Mesenchymal stem cell (in vitro differentiated cells and primary cell): ENCODE data around the gene PARD3B.
A peak's percentile ranks its signal among the peaks of the same experiment; 100 is the strongest.

ENCODE experiments used
- DNase-seq: peaks from one replicate; pipeline ENCODE4 v3.0.0-alpha.2; 2013
- H2AFZ ChIP-seq: one replicate; pipeline ENCODE4 v1.6.1; 2013; ENCODE audit warnings: low read depth, mild to moderate bottlenecking, control low read depth, inconsistent platforms, low read length, moderate library complexity
- H2AK5ac ChIP-seq: 2 replicates; pipeline ENCODE4 v1.6.1; 2013; ENCODE audit warnings: low read length, moderate library complexity, mild to moderate bottlenecking, inconsistent platforms; ENCODE audit not compliant: severe bottlenecking
- H2BK120ac ChIP-seq: one replicate; pipeline ENCODE4 v1.6.1; 2013; ENCODE audit warnings: low read depth, mild to moderate bottlenecking, inconsistent platforms, low read length, moderate library complexity
- H2BK12ac ChIP-seq, 2 experiments: one replicate each; pipeline ENCODE4 v1.6.1; 2013; ENCODE audit warnings: inconsistent platforms in 2 of 2, low read length in 2 of 2, mild to moderate bottlenecking in 2 of 2, moderate library complexity in 2 of 2, control low read depth in 1 of 2
- H2BK15ac ChIP-seq: one replicate; pipeline ENCODE4 v1.6.1; 2013; ENCODE audit warnings: mild to moderate bottlenecking, low read depth, inconsistent platforms; ENCODE audit not compliant: poor library complexity, severe bottlenecking
- H2BK5ac ChIP-seq: 2 replicates; pipeline ENCODE4 v1.6.1; 2013; ENCODE audit warnings: low read depth, mild to moderate bottlenecking, low read length, control low read depth, inconsistent platforms; ENCODE audit not compliant: poor library complexity, severe bottlenecking
- H3K14ac ChIP-seq, 2 experiments: one replicate each; pipeline ENCODE4 v1.6.1; 2013; ENCODE audit warnings: inconsistent platforms in 2 of 2, low read length in 2 of 2, control low read depth in 1 of 2, mild to moderate bottlenecking in 1 of 2, moderate library complexity in 1 of 2
- H3K18ac ChIP-seq, 2 experiments: one replicate each; pipeline ENCODE4 v1.6.1; 2013; ENCODE audit warnings: inconsistent platforms in 2 of 2, low read length in 2 of 2, control low read depth in 1 of 2, low read depth in 1 of 2, mild to moderate bottlenecking in 1 of 2
- H3K23ac ChIP-seq, 2 experiments: one replicate each; pipeline ENCODE4 v1.6.1; 2013; ENCODE audit warnings: inconsistent platforms in 2 of 2, low read length in 2 of 2, mild to moderate bottlenecking in 2 of 2, moderate library complexity in 2 of 2, control low read depth in 1 of 2
- H3K27ac ChIP-seq: 2 replicates; pipeline ENCODE4 v1.5.1; 2013; ENCODE audit warnings: mild to moderate bottlenecking, moderate library complexity, low read length, control low read depth, inconsistent platforms; ENCODE audit not compliant: poor library complexity, severe bottlenecking
- H3K27me3 ChIP-seq, 2 experiments: 2 replicates each; pipeline versions ENCODE4 v1.6.1 to v1.7.0; 2013; ENCODE audit warnings: low read length in 2 of 2, mild to moderate bottlenecking in 2 of 2, moderate library complexity in 2 of 2, control low read depth in 1 of 2, inconsistent platforms in 1 of 2; ENCODE audit not compliant: control insufficient read depth in 1 of 2, insufficient read depth in 1 of 2
- H3K36me3 ChIP-seq, 2 experiments: 2 replicates each; pipeline versions ENCODE4 v1.6.1 to v1.7.0; 2013; ENCODE audit warnings: low read length in 2 of 2, control low read depth in 1 of 2, inconsistent platforms in 1 of 2, low read depth in 1 of 2, mild to moderate bottlenecking in 1 of 2; ENCODE audit not compliant: insufficient read depth in 2 of 2, control insufficient read depth in 1 of 2
- H3K4ac ChIP-seq, 2 experiments: one replicate each; pipeline ENCODE4 v1.6.1; 2013; ENCODE audit warnings: inconsistent platforms in 2 of 2, low read length in 2 of 2, mild to moderate bottlenecking in 2 of 2, moderate library complexity in 2 of 2, control low read depth in 1 of 2, low read depth in 1 of 2
- H3K4me1 ChIP-seq: 2 replicates; pipeline ENCODE4 v1.6.1; 2013; ENCODE audit warnings: low read depth, low read length, control low read depth; ENCODE audit not compliant: control insufficient read depth, insufficient read depth
- H3K4me2 ChIP-seq: 2 replicates; pipeline ENCODE4 v1.6.1; 2013; ENCODE audit warnings: low read length, mild to moderate bottlenecking, inconsistent platforms; ENCODE audit not compliant: poor library complexity, severe bottlenecking
- H3K4me3 ChIP-seq, 2 experiments: 2 replicates each; pipeline versions ENCODE4 v1.5.1 to v1.7.0; 2013; ENCODE audit warnings: low read length in 2 of 2, mild to moderate bottlenecking in 2 of 2, control low read depth in 1 of 2, low read depth in 1 of 2; ENCODE audit not compliant: insufficient read depth in 1 of 2
- H3K79me1 ChIP-seq: replicated peaks from 2 replicates; pipeline ENCODE4 v1.6.1; 2013; ENCODE audit warnings: mild to moderate bottlenecking, control low read depth, low read length, inconsistent platforms; ENCODE audit not compliant: poor library complexity, severe bottlenecking
- H3K9ac ChIP-seq: 2 replicates; pipeline ENCODE4 v1.7.0; 2013; ENCODE audit warnings: mild to moderate bottlenecking, low read length, moderate library complexity
- H3K9me3 ChIP-seq: 2 replicates; pipeline ENCODE4 v1.7.0; 2013; ENCODE audit warnings: mild to moderate bottlenecking, low read length; ENCODE audit not compliant: control insufficient read depth
- H4K8ac ChIP-seq: one replicate; pipeline ENCODE4 v1.6.1; 2013; ENCODE audit warnings: inconsistent platforms, mild to moderate bottlenecking, low read length, moderate library complexity
- H4K91ac ChIP-seq: one replicate; pipeline ENCODE4 v1.6.1; 2013; ENCODE audit warnings: mild to moderate bottlenecking, low read length, inconsistent platforms
- WGBS: methylation state at CpG from one replicate; pipeline ENCODE4 v1.1.7; 2013; ENCODE audit warnings: mixed read lengths; 5-methylcytosine and 5-hydroxymethylcytosine counted together

The PARD3B gene

DNA sequence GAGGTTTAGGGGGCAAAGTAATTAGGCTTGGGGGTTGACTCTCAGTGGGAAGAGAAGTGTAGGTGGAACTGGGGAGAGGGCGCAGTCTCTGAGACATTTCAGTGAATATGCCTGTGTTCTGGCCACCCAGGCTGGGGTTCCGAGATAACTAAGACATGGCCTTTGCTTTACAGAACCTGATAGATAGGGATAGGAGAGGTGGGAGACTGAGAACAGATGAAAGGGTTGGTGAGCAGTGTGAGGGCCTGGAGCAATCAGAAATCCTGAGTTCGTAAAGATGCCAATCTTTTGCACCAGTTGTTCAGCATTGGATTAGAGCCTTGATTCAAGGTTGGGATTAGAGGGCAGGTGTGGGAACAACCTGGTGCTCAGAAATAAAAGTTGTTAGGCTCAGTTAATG lies 15.6 kb downstream of the PARD3B start:
- Histone ChIP-seq H3K18ac (no peak overlapping the region), H2BK5ac (no peak overlapping the region), H3K79me1 (peaks cover 11% of the 10 kb centered on the region), H3K27ac (no peak overlapping the region), H3K23ac (no peak overlapping the region), H3K9me3 (no peaks in the 10 kb centered on the region), H3K27me3 (no peaks in the 10 kb centered on the region), H2BK12ac (no peak overlapping the region), H2AK5ac (no peak overlapping the region), H2AFZ (no peak overlapping the region), H3K4me1 (no peaks in the 10 kb centered on the region), H2BK120ac (no peak overlapping the region), H4K8ac (no peak overlapping the region), H3K4me2 (no peak overlapping the region), H3K4me3 (no peak overlapping the region), H3K9ac (no peak overlapping the region), H3K36me3 (no peaks in the 10 kb centered on the region), H2BK15ac (no peak overlapping the region), H3K4ac (no peak overlapping the region), H3K14ac (no peak overlapping the region), H4K91ac (no peak overlapping the region)
- 94% methylated on average over 3 of the region's 3 CpGs for WGBS
- no peak for DNase-seq

DNA sequence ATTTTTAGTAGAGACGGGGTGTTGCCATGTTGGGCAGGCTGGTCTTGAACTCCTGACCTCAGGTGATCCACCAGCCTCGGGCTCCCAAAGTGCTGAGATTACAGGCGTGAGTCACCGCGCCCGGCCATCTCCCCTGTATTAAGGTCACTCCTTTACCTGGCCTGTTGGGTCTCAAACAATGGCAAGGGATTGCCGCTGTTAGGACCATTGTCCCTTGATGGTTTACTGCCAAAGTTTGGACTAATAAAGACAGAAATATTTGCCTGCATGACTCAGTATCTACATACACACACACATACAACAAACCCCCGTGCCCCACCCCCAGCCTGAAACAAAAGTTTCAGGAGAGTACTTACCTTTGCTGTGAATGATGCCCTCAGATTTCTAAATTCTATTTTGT lies 16.5 kb downstream of the PARD3B start:
- H2AK5ac ChIP-seq, result no peak overlapping the region
- H4K8ac ChIP-seq, result no peak overlapping the region
- no peak overlapping the region for H2BK15ac ChIP-seq
- no peak overlapping the region for H3K4ac ChIP-seq
- no peak overlapping the region for H2BK120ac ChIP-seq
- no peak overlapping the region for H4K91ac ChIP-seq
- H2AFZ ChIP-seq, result no peak overlapping the region
- H3K18ac ChIP-seq, result no peak overlapping the region
- 94% methylated on average over 8 of the region's 8 CpGs for WGBS
- H3K9me3 ChIP-seq, result no peaks in the 10 kb centered on the region
- H2BK12ac ChIP-seq, result no peak overlapping the region
- no peak overlapping the region for H3K27ac ChIP-seq
- H3K4me2 ChIP-seq, result no peak overlapping the region
- no peak for DNase-seq
- H3K4me3 ChIP-seq, result no peak overlapping the region
- H3K14ac ChIP-seq, result no peak overlapping the region
- H3K36me3 ChIP-seq, result no peaks in the 10 kb centered on the region
- no peaks in the 10 kb centered on the region for H3K4me1 ChIP-seq
- no peaks in the 10 kb centered on the region for H3K27me3 ChIP-seq
- H3K23ac ChIP-seq, result no peak overlapping the region
- peak overlapping the region; percentile 97 for H3K9ac ChIP-seq
- H2BK5ac ChIP-seq, result no peak overlapping the region
- H3K79me1 ChIP-seq, result peaks cover 11% of the 10 kb centered on the region

DNA sequence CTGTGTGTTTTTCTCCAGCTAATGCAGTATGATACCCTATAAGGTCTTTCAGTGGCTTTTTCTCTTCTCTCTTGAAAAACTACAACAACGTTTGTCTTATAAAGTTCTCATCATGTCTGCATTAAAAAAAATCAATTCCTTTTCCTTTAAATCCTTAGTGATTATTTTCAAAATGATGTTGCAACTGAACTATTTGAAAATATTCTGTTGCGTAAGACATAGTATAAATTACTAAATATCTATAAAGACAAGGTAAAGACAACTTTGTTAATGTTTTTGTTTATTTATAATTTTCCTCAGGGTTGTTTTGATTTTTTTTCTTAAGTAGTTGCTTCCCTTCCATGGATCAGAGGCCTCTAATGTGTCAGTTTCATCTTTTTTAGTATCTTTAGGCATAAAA lies 21.2 kb downstream of the PARD3B start:
- no peak overlapping the region for H3K14ac ChIP-seq
- 82% methylated on average over 1 of the region's 2 CpGs for WGBS
- no peak overlapping the region for H2BK15ac ChIP-seq
- no peak overlapping the region for H2AFZ ChIP-seq
- H4K8ac ChIP-seq, result no peak overlapping the region
- H3K9ac ChIP-seq, result no peak overlapping the region
- no peaks in the 10 kb centered on the region for H3K9me3 ChIP-seq
- no peak overlapping the region for H2AK5ac ChIP-seq
- no peak overlapping the region for H4K91ac ChIP-seq
- H3K4ac ChIP-seq, result no peak overlapping the region
- H3K4me3 ChIP-seq, result no peak overlapping the region
- no peak for DNase-seq
- H3K18ac ChIP-seq, result no peak overlapping the region
- no peak overlapping the region for H3K23ac ChIP-seq
- peaks cover 6% of the 10 kb centered on the region for H3K79me1 ChIP-seq
- no peak overlapping the region for H2BK12ac ChIP-seq
- no peaks in the 10 kb centered on the region for H3K27me3 ChIP-seq
- no peak overlapping the region for H3K4me2 ChIP-seq
- H3K27ac ChIP-seq, result no peak overlapping the region
- H2BK5ac ChIP-seq, result no peak overlapping the region
- H3K4me1 ChIP-seq, result no peaks in the 10 kb centered on the region
- H2BK120ac ChIP-seq, result no peak overlapping the region
- H3K36me3 ChIP-seq, result no peaks in the 10 kb centered on the region

DNA sequence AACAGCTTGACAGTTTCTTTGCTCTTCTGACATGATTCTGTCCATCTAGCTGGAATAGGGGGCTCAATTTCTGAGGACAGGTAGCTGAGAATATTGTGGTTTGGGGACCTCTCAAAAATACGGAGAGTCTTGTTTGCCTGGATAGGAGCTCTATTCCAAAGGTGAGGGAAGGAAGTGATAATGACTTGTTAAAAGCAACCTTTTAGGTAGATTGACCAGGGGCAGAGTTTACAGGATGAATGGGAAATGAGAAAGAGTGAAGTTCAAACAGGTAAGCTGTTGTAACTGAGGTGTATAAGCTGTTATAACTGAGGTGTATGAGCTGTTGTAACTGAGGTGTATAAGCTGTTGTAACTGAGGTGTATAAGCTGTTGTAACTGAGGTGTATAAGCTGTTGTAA lies 25.1 kb downstream of the PARD3B start:
- no peak overlapping the region for H2AK5ac ChIP-seq
- H2AFZ ChIP-seq, result no peak overlapping the region
- peaks cover 10% of the 10 kb centered on the region for H3K79me1 ChIP-seq
- H2BK5ac ChIP-seq, result no peak overlapping the region
- H2BK12ac ChIP-seq, result no peak overlapping the region
- H2BK15ac ChIP-seq, result no peak overlapping the region
- no peaks in the 10 kb centered on the region for H3K4me1 ChIP-seq
- no peak overlapping the region for H3K4ac ChIP-seq
- no peak overlapping the region for H4K91ac ChIP-seq
- H3K14ac ChIP-seq, result no peak overlapping the region
- 87% methylated on average over 1 of the region's 1 CpG for WGBS
- H3K27ac ChIP-seq, result no peak overlapping the region
- no peaks in the 10 kb centered on the region for H3K27me3 ChIP-seq
- no peak overlapping the region for H3K9ac ChIP-seq
- H4K8ac ChIP-seq, result no peak overlapping the region
- H3K36me3 ChIP-seq, result no peaks in the 10 kb centered on the region
- no peak overlapping the region for H3K4me2 ChIP-seq
- no peaks in the 10 kb centered on the region for H3K9me3 ChIP-seq
- H3K18ac ChIP-seq, result no peak overlapping the region
- no peak overlapping the region for H3K4me3 ChIP-seq
- no peak overlapping the region for H3K23ac ChIP-seq
- DNase-seq, result no peak
- no peak overlapping the region for H2BK120ac ChIP-seq
